Thyroid gland (tissue), 4 donors: ENCODE results near the gene RHPN2. TPM values are rescaled to one million over a fixed set of nuclear protein-coding genes. Genes with fewer than 3 reads are reported as not detected.
"Not testable (repeated sequence)": the region's sequence is repeated elsewhere in the genome, so short reads cannot be mapped to it uniquely, and the experiment has no call there.

Source experiments
- DNase-seq, 2 donors: peaks; one replicate each; pipeline ENCODE4 v3.0.0-alpha.2; 2019
- H3K27ac ChIP-seq, 3 donors: fragments of 200-600 bp; sonication (generic); 1 replicate in 2 of 3; 2 replicates in 1 of 3; pipeline ENCODE4 v1.5.1; 2016 to 2019; ENCODE audit warnings: mild to moderate bottlenecking in 1 of 3, moderate library complexity in 1 of 3
- H3K27me3 ChIP-seq: fragments of 200-600 bp; sonication (generic); one replicate; pipeline ENCODE4 v1.5.1; 2019
- H3K36me3 ChIP-seq, 2 donors: fragments of 200-600 bp; sonication (generic); one replicate each; pipeline ENCODE4 v1.5.1; 2016 to 2019
- H3K4me1 ChIP-seq, 2 donors: fragments of 200-600 bp; sonication (generic); one replicate each; pipeline ENCODE4 v1.5.1; 2017 to 2019
- H3K4me3 ChIP-seq, 3 donors: fragments of 200-600 bp; sonication (generic); replicated peaks in 1 of 3; 1 replicate in 2 of 3; 2 replicates in 1 of 3; pipeline ENCODE4 v1.5.1; 2016; ENCODE audit warnings: mild to moderate bottlenecking in 1 of 3
- H3K9me3 ChIP-seq: fragments of 200-600 bp; sonication (generic); one replicate; pipeline ENCODE4 v1.5.1; 2017
- CTCF ChIP-seq, 6 experiments: fragments of 200-600 bp in 3 of 6; fragments of 450-650 bp in 3 of 6; sonication (generic) in 3 of 6; IDR thresholded peaks; one replicate each; pipeline ENCODE4 v1.5.1; 2016 to 2019; ENCODE audit warnings: antibody characterized with exemption in 6 of 6, mild to moderate bottlenecking in 2 of 6, inconsistent platforms in 1 of 6, moderate library complexity in 1 of 6
- POLR2A ChIP-seq, 2 donors: fragments of 450-650 bp; IDR thresholded peaks; one replicate each; pipeline ENCODE4 v1.6.1; 2017; ENCODE audit warnings: antibody characterized with exemption in 2 of 2, mild to moderate bottlenecking in 2 of 2, moderate library complexity in 1 of 2
- WGBS, 2 donors: methylation state at CpG; one replicate each; pipeline ENCODE4 v1.1.5; 2017; 5-methylcytosine and 5-hydroxymethylcytosine counted together
- intact Hi-C: fragments of 100-400 bp; cut with DNase I; formaldehyde crosslinking; loops from one replicate; pipeline ENCODE4 v1.15.1; 2023
- total RNA-seq, 4 donors: library from RNA; depleted of rRNA; stranded (reverse); fragments of >200 nt; gene quantifications; one replicate each; pipeline ENCODE4 v1.2.3, GENCODE V29; 2016

RHPN2 gene
- total RNA-seq, 4 donors from 2014 or later: 11.2 to 16.9 (median 13.9) TPM

- Histone ChIP-seq H3K27ac (no peak overlapping the region), H3K36me3 (no peaks in the 10 kb centered on the region), H3K4me3 (no peak overlapping the region), H3K4me1 (no peaks in the 10 kb centered on the region), H3K27me3 (no peaks in the 10 kb centered on the region), H3K9me3 (no peaks in the 10 kb centered on the region)
- DNase-seq: no peak
- TF ChIP-seq CTCF (IDR thresholded peaks at IDR 0.05) (no peak), POLR2A (IDR thresholded peaks at IDR 0.05) (no peak)
- intact Hi-C loops: no loop called here
- WGBS, 2 donors: 96 to 97% methylated on average over 9 of the region's 9 CpGs
Measured at GRCh38 chr19:33029746-33030303, 34.9 kb downstream of the RHPN2 start.

- intact Hi-C loops, H3K27ac ChIP-seq, H3K36me3 ChIP-seq, H3K4me3 ChIP-seq, DNase-seq, H3K9me3 ChIP-seq, H3K27me3 ChIP-seq, H3K4me1 ChIP-seq: not testable (repeated sequence)
- 94 to 95% methylated on average over 3 to 5 of the region's 5 CpGs for WGBS, 2 donors
Measured at GRCh38 chr19:33026602-33027001, 38.1 kb downstream of the RHPN2 start.

- H3K9me3 ChIP-seq, H3K36me3 ChIP-seq, H3K4me3 ChIP-seq, intact Hi-C loops, H3K27ac ChIP-seq, DNase-seq, H3K4me1 ChIP-seq, H3K27me3 ChIP-seq: not testable (repeated sequence)
- 89 to 90% methylated on average over 12 of the region's 12 CpGs for WGBS, 2 donors
Measured at GRCh38 chr19:33025468-33026238, 39.0 kb downstream of the RHPN2 start.

GRCh38 chr19:33024398-33024797, 40.3 kb downstream of the RHPN2 start:
- no peaks in the 10 kb centered on the region for H3K4me1 ChIP-seq
- no peak overlapping the region for H3K27ac ChIP-seq
- 89% methylated on average over 8 of the region's 8 CpGs for WGBS, 2 donors
- H3K36me3 ChIP-seq: no peaks in the 10 kb centered on the region
- H3K4me3 ChIP-seq: no peak overlapping the region
- intact Hi-C loops: no loop called here
- no peaks in the 10 kb centered on the region for H3K27me3 ChIP-seq
- no peak for DNase-seq
- no peak for TF ChIP-seq POLR2A (IDR thresholded peaks at IDR 0.05)
- no peak for TF ChIP-seq CTCF (IDR thresholded peaks at IDR 0.05)
- H3K9me3 ChIP-seq: no peaks in the 10 kb centered on the region

- no peaks in the 10 kb centered on the region for H3K27me3 ChIP-seq
- no peaks in the 10 kb centered on the region for H3K36me3 ChIP-seq
- H3K4me1 ChIP-seq: no peaks in the 10 kb centered on the region
- no peaks in the 10 kb centered on the region for H3K9me3 ChIP-seq
- WGBS, 2 donors: 55 to 78% methylated on average over 5 to 8 of the region's 11 CpGs
- TF ChIP-seq POLR2A (IDR thresholded peaks at IDR 0.05) (no peak), CTCF (IDR thresholded peaks at IDR 0.05) (no peak)
- DNase-seq: no peak
- no peak overlapping the region for H3K27ac ChIP-seq
- intact Hi-C loops: no loop called here
- H3K4me3 ChIP-seq: no peak overlapping the region
Measured at GRCh38 chr19:33022472-33023116, 42.1 kb downstream of the RHPN2 start.

- intact Hi-C loops, DNase-seq: not testable (repeated sequence)
- WGBS, 2 donors: 97% methylated on average over 4 of the region's 4 CpGs
Measured at GRCh38 chr19:33010891-33011290, 53.8 kb downstream of the RHPN2 start.

More at GRCh38 chr19:33010891-33011290, 53.8 kb downstream of the RHPN2 start:
- not testable (repeated sequence) for H3K27ac ChIP-seq, H3K4me1 ChIP-seq, H3K36me3 ChIP-seq, H3K9me3 ChIP-seq, H3K27me3 ChIP-seq, H3K4me3 ChIP-seq
